HG03460 (cell line): ENCODE measurements around the gene ST3GAL6.

Experiments
- ATAC-seq: cut with Tn5 transposase; IDR thresholded peaks from one replicate; pipeline ENCODE4 v1.9.1; 2021; ENCODE audit not compliant: unreplicated experiment

Gene ST3GAL6

GRCh38 chr3:98737301-98737700, 25.8 kb upstream of the ST3GAL6 start:
- ATAC-seq: no peak

GRCh38 chr3:98739266-98739665, 23.9 kb upstream of the ST3GAL6 start:
- ATAC-seq: no peak

- no peak for ATAC-seq
These were observed 22.8 kb upstream of the ST3GAL6 start for GRCh38 chr3:98740324-98740723.

- no peak for ATAC-seq
These were observed 21.9 kb upstream of the ST3GAL6 start for GRCh38 chr3:98741121-98741716.

GRCh38 chr3:98743071-98743470, 20.1 kb upstream of the ST3GAL6 start:
- no peak for ATAC-seq

GRCh38 chr3:98744283-98744682, 18.9 kb upstream of the ST3GAL6 start:
- no peak for ATAC-seq

- no peak for ATAC-seq
These were observed 17.4 kb upstream of the ST3GAL6 start for GRCh38 chr3:98745718-98746117.

GRCh38 chr3:98746122-98746521, 17.0 kb upstream of the ST3GAL6 start:
- no peak for ATAC-seq

- ATAC-seq: no peak
These were observed 16.3 kb upstream of the ST3GAL6 start for GRCh38 chr3:98746882-98747281.

- ATAC-seq: no peak
These were observed 12.7 kb upstream of the ST3GAL6 start for GRCh38 chr3:98750276-98750919.

- no peak for ATAC-seq
These were observed 8.7 kb upstream of the ST3GAL6 start for GRCh38 chr3:98754483-98754882.

GRCh38 chr3:98755601-98756000, 7.5 kb upstream of the ST3GAL6 start:
- no peak for ATAC-seq

GRCh38 chr3:98759629-98760028, 3.5 kb upstream of the ST3GAL6 start:
- no peak for ATAC-seq

GRCh38 chr3:98761643-98762229, 1.4 kb upstream of the ST3GAL6 start:
- ATAC-seq: no peak

GRCh38 chr3:98763819-98764418, 779 bp downstream of the ST3GAL6 start:
- no peak for ATAC-seq

- ATAC-seq: no peak
These were observed 1.3 kb downstream of the ST3GAL6 start for GRCh38 chr3:98764472-98764884.

GRCh38 chr3:98765721-98766120, 2.6 kb downstream of the ST3GAL6 start:
- ATAC-seq: no peak

GRCh38 chr3:98766924-98767323, 3.8 kb downstream of the ST3GAL6 start:
- no peak for ATAC-seq

- no peak for ATAC-seq
These were observed 5.8 kb downstream of the ST3GAL6 start for GRCh38 chr3:98768961-98769360.

GRCh38 chr3:98769448-98769847, 6.3 kb downstream of the ST3GAL6 start:
- no peak for ATAC-seq

- no peak for ATAC-seq
These were observed 7.3 kb downstream of the ST3GAL6 start for GRCh38 chr3:98770261-98771039.
